GM12873 (cell line): ENCODE measurements around the gene BEND3.

Experiments used
- TF ChIP-seq, protein P1 (sequence below): IDR thresholded peaks from 2 replicates; pipeline ENCODE4 v1.5.1; 2012; ENCODE audit warnings: low read depth, mild to moderate bottlenecking, moderate library complexity, low read length, control low read depth; ENCODE audit not compliant: insufficient read depth; ENCODE audit errors: missing control alignments

BEND3 gene

DNA sequence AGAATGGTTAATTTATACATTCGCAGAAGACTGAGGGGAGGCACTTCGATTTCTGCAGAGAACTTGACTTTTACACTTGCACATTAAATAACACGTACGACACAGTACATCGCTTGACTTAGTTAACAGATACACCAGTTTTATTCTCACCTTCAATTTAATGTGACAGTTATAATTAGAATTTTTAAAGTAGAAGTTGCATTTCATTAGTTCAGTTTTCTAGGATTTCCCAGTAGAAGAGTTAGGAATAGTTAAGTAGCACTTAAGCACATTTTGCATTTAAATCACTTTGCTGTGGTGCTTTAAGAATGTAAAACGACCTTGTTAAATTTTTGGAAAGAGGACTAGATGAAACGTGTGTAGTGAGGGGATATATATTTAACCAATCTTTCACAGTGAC, 1.6 kb upstream of the BEND3 start:
- TF ChIP-seq, protein P1, sequence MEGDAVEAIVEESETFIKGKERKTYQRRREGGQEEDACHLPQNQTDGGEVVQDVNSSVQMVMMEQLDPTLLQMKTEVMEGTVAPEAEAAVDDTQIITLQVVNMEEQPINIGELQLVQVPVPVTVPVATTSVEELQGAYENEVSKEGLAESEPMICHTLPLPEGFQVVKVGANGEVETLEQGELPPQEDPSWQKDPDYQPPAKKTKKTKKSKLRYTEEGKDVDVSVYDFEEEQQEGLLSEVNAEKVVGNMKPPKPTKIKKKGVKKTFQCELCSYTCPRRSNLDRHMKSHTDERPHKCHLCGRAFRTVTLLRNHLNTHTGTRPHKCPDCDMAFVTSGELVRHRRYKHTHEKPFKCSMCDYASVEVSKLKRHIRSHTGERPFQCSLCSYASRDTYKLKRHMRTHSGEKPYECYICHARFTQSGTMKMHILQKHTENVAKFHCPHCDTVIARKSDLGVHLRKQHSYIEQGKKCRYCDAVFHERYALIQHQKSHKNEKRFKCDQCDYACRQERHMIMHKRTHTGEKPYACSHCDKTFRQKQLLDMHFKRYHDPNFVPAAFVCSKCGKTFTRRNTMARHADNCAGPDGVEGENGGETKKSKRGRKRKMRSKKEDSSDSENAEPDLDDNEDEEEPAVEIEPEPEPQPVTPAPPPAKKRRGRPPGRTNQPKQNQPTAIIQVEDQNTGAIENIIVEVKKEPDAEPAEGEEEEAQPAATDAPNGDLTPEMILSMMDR: no peak

DNA sequence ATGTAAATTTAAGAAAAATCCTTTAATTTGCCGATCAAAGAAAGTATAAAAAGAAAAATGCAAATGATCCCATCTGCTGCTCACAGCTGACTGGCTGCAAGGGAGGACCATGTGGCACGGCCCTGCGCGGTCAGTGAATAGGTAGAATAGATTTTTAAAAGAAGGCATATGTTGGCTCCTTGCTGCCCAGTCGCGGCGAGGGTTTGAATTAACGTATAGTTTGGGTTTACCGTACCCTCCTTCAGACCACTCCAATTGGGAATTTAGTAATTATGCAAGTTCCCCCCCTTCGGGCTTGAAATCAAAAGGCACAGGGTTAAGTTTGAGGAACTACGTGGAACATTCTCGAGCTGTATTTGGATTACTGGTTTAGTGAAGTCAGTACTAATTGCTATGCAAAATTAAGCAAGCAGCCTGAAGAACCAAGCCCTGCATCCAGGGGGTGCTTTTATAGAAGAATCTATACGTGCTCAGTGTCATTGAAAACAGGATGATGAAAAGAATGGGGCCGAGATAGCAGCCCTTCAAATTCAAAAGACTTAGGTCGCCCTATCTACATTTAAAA, 1.1 kb upstream of the BEND3 start:
- TF ChIP-seq, protein P1: peak; percentile 20

DNA sequence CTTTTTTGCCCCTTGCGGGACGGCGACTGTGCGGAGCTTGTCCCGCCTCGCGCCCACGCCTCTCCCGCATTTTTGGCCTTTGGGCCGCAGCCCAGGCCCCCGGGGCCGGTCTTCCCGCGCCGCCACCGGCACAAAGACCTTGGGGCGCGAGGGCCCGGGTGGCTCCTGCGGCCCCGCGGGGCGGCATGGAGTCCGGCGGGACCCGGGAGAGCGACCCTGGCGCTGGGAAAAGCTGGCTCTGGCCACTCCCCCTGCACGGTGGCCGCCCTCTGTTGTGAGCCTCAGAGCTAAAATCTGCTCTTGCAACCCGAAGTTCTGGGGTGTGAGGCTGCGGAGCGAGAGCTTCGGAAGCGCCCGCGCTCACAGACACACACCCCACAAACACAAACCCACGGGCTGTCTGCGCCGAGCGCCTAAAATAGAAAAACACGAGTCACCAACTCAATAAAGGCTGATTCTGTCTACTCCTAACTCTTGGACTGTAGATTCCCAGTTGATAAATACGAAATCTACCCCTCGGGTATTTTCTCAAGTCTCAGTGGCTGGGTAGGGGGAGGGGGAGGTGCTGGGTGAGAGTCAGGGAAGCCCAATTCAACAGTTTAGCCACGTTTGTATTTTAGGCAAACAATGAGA, 496 bp upstream of the BEND3 start:
- TF ChIP-seq, protein P1: no peak

DNA sequence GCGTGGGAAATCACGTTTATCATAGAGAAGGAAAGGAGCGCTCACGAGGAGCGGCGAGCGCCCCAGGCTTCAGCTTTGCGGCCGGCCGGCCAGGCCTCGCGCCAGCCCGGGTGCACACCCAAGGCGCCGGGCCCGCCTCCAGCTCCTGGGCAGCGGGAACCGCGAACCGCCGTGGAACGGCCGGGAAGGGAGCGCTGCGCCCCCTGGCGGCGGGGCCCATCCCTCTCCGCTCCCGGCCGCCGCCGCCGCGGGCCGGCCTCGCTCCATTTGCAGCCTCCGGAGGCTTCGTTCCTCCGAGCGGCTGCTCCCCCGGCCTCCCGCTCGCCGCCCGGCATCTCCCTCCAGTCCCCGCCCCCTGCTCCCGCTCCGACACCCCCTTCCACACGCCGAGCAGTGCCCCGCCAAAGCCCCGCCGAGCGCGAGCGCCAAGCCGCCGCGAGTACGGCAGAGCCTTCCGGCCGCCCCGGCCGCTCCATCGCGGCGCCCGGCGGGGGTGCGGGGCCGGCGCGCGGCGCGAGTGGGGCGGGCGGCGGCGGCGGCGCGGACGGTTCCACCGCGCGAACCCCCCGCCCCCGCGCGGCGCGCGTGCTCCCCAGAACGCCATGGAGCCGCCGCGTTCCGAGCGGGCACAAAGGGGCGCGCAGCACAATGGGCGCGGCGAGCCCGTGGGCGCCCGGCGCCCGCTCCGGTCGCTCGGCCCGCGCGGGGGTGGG, 946 bp downstream of the BEND3 start:
- TF ChIP-seq, protein P1: peak; percentile 78

DNA sequence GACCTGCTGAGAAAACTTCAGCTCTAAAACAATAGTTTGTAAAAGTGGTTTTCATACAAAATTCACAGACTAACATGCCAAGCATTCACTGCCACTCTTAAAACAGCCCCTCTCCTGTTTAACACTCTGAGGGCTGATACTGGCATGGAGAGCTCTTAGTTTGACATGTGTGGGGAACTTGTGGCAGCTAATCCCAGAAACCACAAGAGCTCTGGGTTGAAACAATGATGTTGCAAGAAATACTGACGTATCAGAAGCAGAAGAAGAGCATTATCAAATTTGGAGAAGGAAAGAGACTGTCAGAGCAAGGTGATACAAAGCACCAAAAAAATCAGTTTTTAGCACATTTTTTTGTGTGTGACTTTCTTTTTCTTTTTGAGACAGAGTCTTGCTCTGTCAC, 5.1 kb downstream of the BEND3 start:
- TF ChIP-seq, protein P1: no peak

DNA sequence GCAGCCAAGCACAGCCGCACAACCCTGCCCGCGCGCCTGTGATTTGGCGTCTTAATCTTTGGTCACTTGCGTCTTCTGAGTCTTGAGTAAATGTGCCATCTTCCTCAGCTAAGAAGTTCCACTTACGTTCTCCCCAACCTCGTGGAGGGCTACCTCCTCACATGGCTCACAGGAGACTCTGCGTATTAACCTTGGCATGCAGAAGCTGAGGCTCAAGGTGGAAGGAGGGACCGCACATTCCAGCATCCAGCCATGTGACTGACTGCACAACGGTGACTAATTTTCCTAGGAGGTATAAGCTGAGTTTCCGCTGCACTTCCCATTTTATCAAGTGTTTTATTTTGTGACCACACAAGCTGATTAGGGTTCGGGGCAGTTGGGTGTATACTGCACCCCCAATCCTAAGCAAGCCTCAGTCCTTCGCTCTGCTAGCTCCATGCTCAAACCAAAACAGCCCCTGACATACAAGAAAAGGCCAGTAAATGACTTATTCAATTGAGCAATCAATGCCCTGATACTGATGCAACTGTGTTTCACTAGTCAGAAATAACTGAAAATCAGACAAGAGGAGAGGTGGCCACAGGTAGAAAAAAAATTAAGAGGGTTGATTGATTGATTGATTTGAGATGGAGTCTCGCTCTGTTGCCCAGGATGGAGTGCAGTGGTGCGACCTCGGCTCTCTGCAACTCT, 7.0 kb downstream of the BEND3 start:
- TF ChIP-seq, protein P1: no peak

DNA sequence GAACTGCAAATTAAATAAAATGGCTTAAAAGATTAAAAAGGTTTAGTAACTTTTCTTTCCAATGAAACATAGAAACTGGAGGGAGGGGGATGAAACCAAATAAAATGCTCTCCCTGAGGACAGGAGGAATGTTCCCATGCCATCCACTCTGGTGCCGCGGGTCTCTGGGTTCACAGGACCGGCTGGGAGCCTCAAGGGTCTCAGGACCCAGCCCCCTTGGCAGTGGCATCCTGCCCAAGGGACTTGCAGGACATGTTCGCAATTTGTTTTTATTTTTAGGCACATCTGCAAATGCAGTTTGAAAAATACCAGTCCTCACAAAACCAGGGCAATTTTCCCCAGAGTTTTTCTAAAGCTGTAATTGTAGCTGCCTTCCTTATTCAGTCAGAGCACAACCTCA, 7.5 kb downstream of the BEND3 start:
- TF ChIP-seq, protein P1: no peak
